Smooth muscle cell (in vitro differentiated cells): ENCODE data around the gene SNTB2. TPM values are rescaled to one million over a fixed set of nuclear protein-coding genes. Genes with fewer than 3 reads are reported as not detected.

Experiments used
- DNase-seq: peaks from one replicate; lab custom pipeline; 2025; ENCODE audit not compliant: unreplicated experiment; lab: John Stamatoyannopoulos, UW
- H2AFZ ChIP-seq: fragments of 200-600 bp; sonication (generic); 2 replicates; pipeline ENCODE4 v1.6.0; 2016; ENCODE audit warnings: antibody characterized with exemption, low read depth, mild to moderate bottlenecking
- H3F3A ChIP-seq: fragments of 200-600 bp; sonication (generic); 2 replicates; pipeline ENCODE4 v1.6.0; 2017; ENCODE audit warnings: antibody characterized with exemption, low read depth
- H3K27ac ChIP-seq: fragments of 200-600 bp; sonication (generic); 2 replicates; pipeline ENCODE4 v1.5.1; 2016; ENCODE audit warnings: low read depth, mild to moderate bottlenecking
- H3K27me3 ChIP-seq: fragments of 200-600 bp; sonication (generic); 2 replicates; pipeline ENCODE4 v1.6.1; 2016; ENCODE audit warnings: low read depth, mild to moderate bottlenecking
- H3K36me3 ChIP-seq: fragments of 200-600 bp; sonication (generic); 2 replicates; pipeline ENCODE4 v1.5.1; 2016; ENCODE audit warnings: low read depth
- H3K4me1 ChIP-seq: fragments of 200-600 bp; sonication (generic); 2 replicates; pipeline ENCODE4 v1.5.1; 2016; ENCODE audit warnings: low read depth
- H3K4me2 ChIP-seq: fragments of 200-600 bp; sonication (generic); 2 replicates; pipeline ENCODE4 v1.6.0; 2016; ENCODE audit warnings: mild to moderate bottlenecking
- H3K4me3 ChIP-seq: fragments of 200-600 bp; sonication (generic); 2 replicates; pipeline ENCODE4 v1.5.1; 2016; ENCODE audit warnings: mild to moderate bottlenecking
- H3K79me2 ChIP-seq: fragments of 200-600 bp; sonication (generic); 2 replicates; pipeline ENCODE4 v1.6.0; 2016; ENCODE audit warnings: low read depth, mild to moderate bottlenecking
- H3K9ac ChIP-seq: fragments of 200-600 bp; sonication (generic); 2 replicates; pipeline ENCODE4 v1.6.0; 2016; ENCODE audit warnings: low read depth
- H3K9me3 ChIP-seq: fragments of 200-600 bp; sonication (generic); replicated peaks from 2 replicates; pipeline ENCODE4 v1.5.1; 2016; ENCODE audit warnings: low read depth
- H4K20me1 ChIP-seq: fragments of 200-600 bp; sonication (generic); 2 replicates; pipeline ENCODE4 v1.6.0; 2016; ENCODE audit warnings: low read depth
- CTCF ChIP-seq: fragments of 200-600 bp; sonication (generic); IDR thresholded peaks from 2 replicates; pipeline ENCODE4 v1.5.1; 2017; ENCODE audit warnings: borderline replicate concordance, mild to moderate bottlenecking, antibody characterized with exemption; ENCODE audit not compliant: insufficient read depth, poor library complexity, severe bottlenecking
- WGBS: methylation state at CpG from one replicate; pipeline ENCODE4 v1.1.7; 2016; ENCODE audit warnings: low lambda C conversion rate; 5-methylcytosine and 5-hydroxymethylcytosine counted together
- polyA plus RNA-seq: library from polyadenylated mRNA; unstranded; fragments of >200 nt; fragmentation: Nextera tagmentation; extraction: Ambion mirVana; gene quantifications from 2 replicates; pipeline ENCODE4 v1.2.1, GENCODE V29; 2016
- total RNA-seq: library from RNA; depleted of rRNA; stranded (reverse); fragments of >200 nt; gene quantifications from 2 replicates; pipeline ENCODE4 v1.2.3, GENCODE V29; 2014

SNTB2 gene
- total and polyA plus RNA-seq, 2 experiments from 2014 or later: 17.1 to 25.9 TPM

GRCh38 chr16:69197573-69197972, 10.6 kb downstream of the SNTB2 start:
- H3K4me2 ChIP-seq: no peak overlapping the region
- no peaks in the 10 kb centered on the region for H3F3A ChIP-seq
- no peak for TF ChIP-seq CTCF
- no peak overlapping the region for H2AFZ ChIP-seq
- peaks cover 74% of the 10 kb centered on the region for H3K79me2 ChIP-seq
- no peaks in the 10 kb centered on the region for H3K9me3 ChIP-seq
- no peak overlapping the region for H3K27ac ChIP-seq
- H3K4me1 ChIP-seq: no peaks in the 10 kb centered on the region
- H4K20me1 ChIP-seq: peaks cover 98% of the 10 kb centered on the region
- no peak overlapping the region for H3K9ac ChIP-seq
- H3K27me3 ChIP-seq: no peaks in the 10 kb centered on the region
- DNase-seq: no peak
- no peaks in the 10 kb centered on the region for H3K36me3 ChIP-seq
- H3K4me3 ChIP-seq: no peak overlapping the region

- no peaks in the 10 kb centered on the region for H3K36me3 ChIP-seq
- H3K4me1 ChIP-seq: no peaks in the 10 kb centered on the region
- no peak overlapping the region for H3K27ac ChIP-seq
- no peaks in the 10 kb centered on the region for H3K9me3 ChIP-seq
- DNase-seq: no peak
- no peak overlapping the region for H3K9ac ChIP-seq
- no peak for TF ChIP-seq CTCF
- no peak overlapping the region for H3K4me2 ChIP-seq
- H3K79me2 ChIP-seq: peaks cover 72% of the 10 kb centered on the region
- H2AFZ ChIP-seq: no peak overlapping the region
- no peaks in the 10 kb centered on the region for H3K27me3 ChIP-seq
- H3F3A ChIP-seq: no peaks in the 10 kb centered on the region
- peaks cover 99% of the 10 kb centered on the region for H4K20me1 ChIP-seq
- WGBS: 93% methylated on average over 7 of the region's 7 CpGs
- no peak overlapping the region for H3K4me3 ChIP-seq
Measured at GRCh38 chr16:69199382-69199781, 12.4 kb downstream of the SNTB2 start.

GRCh38 chr16:69201291-69201690, 14.3 kb downstream of the SNTB2 start:
- Histone ChIP-seq H3K4me2 (no peak overlapping the region), H3K4me1 (no peaks in the 10 kb centered on the region), H3K9me3 (no peaks in the 10 kb centered on the region), H3K79me2 (peaks cover 70% of the 10 kb centered on the region), H3K36me3 (no peaks in the 10 kb centered on the region), H2AFZ (no peak overlapping the region), H3K9ac (no peak overlapping the region), H3K27me3 (no peaks in the 10 kb centered on the region), H3K4me3 (no peak overlapping the region), H3F3A (no peaks in the 10 kb centered on the region), H4K20me1 (peaks cover 99% of the 10 kb centered on the region), H3K27ac (no peak overlapping the region)
- no peak for DNase-seq
- 93% methylated on average over 2 of the region's 2 CpGs for WGBS
- TF ChIP-seq CTCF: no peak

GRCh38 chr16:69201787-69202186, 14.8 kb downstream of the SNTB2 start:
- TF ChIP-seq CTCF: no peak
- Histone ChIP-seq H2AFZ (no peak overlapping the region), H3F3A (no peaks in the 10 kb centered on the region), H3K4me2 (no peak overlapping the region), H3K27ac (no peak overlapping the region), H3K4me1 (no peaks in the 10 kb centered on the region), H3K27me3 (no peaks in the 10 kb centered on the region), H3K9ac (no peak overlapping the region), H3K79me2 (peaks cover 65% of the 10 kb centered on the region), H3K4me3 (no peak overlapping the region), H3K9me3 (no peaks in the 10 kb centered on the region), H4K20me1 (peaks cover 96% of the 10 kb centered on the region), H3K36me3 (no peaks in the 10 kb centered on the region)
- WGBS: 74% methylated on average over 2 of the region's 2 CpGs
- DNase-seq: no peak
